Activated gamma-delta T cell treated with anti-CD3 and anti-CD28 coated beads, Interleukin-2, amount 50 U/mL, for 16 hours (primary cell): Measurements from ENCODE around the gene BRSK1.

Experiments used
- DNase-seq: peaks from one replicate; pipeline ENCODE4 v3.0.0-alpha.2; 2020; ENCODE audit warnings: low read depth

The BRSK1 gene

DNA sequence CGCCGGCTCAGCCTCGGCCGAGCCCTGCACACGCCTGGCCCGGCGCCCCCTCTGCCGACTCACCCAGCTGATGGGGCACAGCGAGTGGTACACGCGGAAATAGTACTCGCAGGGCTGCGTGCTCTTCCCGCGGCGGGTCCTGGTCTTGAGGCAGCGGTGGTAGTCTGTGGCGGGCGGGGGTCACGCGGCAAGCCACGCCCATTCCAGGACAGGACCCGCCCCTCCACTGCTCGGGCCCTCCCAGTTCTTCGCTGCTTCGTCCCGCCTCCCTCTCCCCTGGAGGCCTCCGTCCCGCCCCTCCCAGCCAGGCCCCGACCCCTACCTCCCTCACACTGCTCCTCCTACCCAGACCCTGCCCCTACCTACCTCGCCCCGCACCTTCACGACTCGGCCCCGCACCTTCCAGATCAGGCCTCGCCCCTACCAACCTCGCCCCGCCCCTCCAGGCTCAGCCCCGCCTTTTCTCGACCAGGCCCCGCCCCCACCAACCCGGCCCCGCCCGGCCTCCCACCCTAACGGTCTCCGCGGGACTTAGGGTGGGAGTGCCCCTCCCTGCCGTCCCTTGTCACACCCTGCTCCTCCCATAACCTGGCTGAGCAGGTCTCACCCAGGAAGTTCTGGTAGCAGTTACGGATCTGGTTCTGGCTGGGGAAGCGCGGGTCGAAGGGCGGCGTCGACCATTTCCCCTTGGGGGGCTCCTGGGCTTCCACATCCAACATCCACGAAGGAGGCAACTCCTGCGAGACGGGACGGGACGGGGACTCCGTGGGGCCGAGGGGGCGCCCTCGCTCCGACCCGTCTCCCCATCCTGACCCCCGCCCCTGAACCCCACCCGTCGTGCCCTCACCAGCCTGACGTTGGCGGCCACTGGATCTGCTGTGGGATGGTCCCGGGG is 70.3 kb downstream of the BRSK1 start:
- peak; percentile 31 for DNase-seq

DNA sequence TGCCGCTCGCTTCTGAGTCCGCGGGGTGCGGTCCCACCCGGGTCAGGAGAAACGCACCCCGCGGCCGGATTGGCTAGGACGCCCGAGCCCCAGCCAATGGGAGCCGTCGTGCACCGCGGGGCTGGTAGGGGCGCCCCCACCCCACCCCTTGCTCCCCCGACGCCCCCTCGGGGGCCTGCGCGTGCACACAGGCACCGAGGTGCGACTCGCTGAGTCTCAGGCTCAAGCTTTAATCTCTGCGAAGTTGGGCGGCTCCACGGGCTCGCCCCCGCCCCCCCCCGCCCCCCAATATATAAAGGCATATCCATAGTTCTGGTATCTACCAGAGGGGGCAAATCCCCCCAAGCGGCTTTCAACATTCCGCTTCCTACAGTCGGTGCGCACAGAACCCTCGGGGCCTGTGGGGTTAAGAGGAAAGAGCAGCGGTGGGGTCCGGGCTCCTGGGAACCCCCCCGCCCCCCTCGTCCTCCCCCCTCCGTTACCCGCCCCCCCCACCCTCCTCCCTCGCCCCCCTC is 71.0 kb downstream of the BRSK1 start, which contains the start of gene COX6B2:
COX6B2 (minus strand) TSS at position 22 of the 515 bp plus-strand sequence. CDS start 198 bp downstream, outside the sequence.
- DNase-seq: no peak

DNA sequence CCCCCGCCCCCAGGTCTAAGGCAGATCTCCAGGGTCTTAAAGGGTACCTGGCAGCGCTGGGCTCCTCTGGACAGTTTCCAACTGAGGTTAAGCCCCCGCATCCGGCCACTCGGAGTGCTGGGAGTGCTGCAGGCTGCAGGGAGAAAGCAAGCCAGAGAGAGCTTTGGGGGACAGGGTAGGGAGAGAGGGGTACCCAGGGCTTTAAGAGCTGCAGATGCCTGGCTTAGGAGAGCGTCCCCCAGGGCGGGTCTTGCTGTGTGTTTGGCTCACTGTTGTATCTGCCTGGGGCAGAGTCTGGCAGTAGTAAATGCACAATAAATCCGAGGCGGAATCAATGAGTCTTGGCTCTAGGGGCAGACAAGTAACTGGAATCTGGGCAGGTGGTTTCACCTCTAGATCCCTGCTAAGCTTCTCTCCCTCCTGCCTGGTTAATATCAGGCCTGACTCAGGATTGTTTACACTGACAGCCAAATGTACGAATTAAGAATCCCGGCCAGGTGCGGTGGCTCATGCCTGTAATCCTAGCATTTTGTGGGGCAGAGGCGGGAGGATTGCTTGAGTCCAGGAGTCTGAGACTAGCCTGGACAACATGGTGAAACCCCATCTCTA is 71.5 kb downstream of the BRSK1 start:
- DNase-seq: no peak

DNA sequence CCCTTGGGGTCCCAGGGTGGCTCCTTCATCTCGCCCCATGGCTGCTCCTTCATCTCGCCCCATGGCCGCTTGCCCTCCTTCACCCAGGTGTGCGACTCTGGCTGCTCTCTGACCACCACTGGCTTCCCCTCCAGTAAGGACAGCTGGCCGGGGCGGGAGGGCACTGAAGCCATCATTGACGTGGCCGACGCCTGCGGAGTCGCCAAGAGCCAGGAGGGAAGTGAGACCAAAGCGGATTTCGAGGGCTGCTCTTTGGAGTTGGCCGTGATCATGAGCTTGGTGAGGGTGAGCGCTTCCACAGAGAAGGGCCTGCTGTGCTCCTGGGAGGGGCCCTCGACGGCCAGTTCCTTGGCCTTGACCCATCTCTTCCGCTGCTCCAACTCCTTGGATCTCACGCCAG is 74.7 kb downstream of the BRSK1 start:
- DNase-seq: no peak

DNA sequence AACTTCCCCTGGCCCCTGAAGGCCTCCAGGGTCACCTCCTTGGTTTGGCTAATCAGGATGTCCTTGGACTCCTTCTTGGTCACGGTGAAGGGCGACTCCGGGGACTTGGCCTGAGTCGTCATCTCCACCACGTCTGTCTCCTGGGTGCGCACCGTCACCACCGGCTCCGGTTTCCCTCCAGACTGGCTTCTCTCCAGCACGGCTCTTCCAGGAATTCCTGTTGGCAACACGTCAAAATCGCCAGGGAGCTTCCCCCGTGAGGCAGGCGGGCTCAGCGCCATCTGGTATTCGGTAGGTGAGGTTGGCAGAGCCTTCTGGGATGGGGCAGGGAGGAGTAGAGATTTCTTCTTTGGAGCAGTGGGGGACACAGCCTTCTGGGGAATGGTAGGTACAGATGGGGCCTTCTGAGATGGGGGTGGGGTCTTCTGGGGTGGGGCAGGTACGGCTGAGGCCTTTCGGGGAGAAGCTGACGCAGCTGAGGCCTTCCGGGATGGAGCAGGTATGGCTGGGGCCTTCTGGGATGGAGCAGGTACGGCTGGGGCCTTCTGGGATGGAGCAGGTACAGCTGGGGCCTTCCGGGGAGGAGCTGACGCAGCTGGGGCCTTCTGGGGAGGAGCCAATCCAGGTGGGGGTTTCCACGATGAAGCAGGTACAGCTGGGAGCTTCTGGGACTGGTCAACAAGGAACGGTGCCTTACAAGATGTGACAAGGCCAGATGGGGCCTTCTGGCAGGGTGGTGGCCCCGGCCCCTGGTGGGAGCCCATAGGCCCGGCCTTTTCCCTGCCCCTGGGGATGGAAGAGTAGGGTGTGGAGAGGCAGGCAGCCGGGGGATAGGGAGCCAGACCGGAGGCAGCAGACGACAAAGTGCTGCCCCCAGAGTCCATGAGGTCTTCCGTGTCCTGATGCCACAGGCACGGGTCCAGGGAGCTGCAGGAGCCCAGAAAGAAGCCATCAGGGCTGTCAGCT is 75.4 kb downstream of the BRSK1 start:
- DNase-seq: no peak

DNA sequence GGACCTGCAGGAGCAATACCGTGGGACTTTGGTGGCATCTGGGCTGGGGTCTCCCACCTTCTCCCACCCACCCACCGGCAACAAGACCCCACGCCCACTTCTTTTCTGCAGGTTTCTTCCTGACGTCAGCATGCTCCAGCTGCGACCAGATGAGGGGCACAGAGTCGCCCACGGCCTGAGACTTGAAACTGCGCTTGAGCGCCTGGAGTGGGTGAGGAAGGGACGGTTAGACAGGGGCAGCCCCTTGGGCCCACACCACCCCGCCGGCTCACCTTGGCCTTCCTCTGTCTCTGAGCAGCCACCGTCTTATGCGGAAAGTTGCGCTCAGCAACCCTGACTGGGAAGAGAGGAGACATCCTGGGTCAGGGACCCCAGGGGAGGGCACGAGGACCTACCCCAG is 77.1 kb downstream of the BRSK1 start:
- DNase-seq: no peak
